HG02884 (cell line): ENCODE results near the gene MOCS3.

Source experiments
- ATAC-seq: cut with Tn5 transposase; IDR thresholded peaks from one replicate; pipeline ENCODE4 v1.9.1; 2021; ENCODE audit warnings: mild to moderate bottlenecking, moderate library complexity; ENCODE audit not compliant: unreplicated experiment

Gene MOCS3

DNA sequence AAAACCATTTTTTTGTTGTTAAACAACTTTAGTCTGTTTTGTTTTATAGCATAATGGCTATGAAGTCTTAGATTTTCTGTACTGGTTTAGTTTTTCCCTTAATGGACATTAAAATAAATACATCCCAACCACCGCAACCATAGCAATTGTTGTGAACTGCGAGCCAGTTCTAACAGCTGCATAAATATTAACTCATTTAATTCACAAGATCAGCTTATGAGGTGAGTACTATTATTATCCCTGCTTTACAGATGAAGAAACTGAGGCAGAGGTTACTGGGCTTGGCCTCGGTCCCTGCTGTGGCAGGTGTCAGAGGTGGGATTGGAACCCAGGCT, 23.1 kb downstream of the MOCS3 start:
- ATAC-seq = no peak

DNA sequence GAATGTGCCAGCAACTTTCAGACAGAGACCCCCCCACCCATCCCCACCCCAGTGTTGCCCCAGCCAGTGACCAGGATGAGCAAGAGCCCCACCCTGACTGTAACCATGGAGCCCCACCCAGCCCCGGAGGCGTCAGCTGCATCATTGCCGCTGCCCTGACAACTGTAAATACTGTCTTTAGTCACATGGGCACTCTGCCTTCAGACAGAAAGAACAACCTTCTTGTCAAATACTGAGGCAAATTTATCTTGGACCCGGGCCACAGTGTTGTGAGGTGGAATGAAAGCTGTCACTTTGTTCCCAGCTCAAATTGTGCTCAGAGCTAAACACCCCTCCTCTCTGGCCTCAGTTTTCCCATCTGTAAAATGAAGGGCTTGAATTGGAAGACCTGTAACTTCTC, 23.7 kb downstream of the MOCS3 start:
- ATAC-seq = no peak

DNA sequence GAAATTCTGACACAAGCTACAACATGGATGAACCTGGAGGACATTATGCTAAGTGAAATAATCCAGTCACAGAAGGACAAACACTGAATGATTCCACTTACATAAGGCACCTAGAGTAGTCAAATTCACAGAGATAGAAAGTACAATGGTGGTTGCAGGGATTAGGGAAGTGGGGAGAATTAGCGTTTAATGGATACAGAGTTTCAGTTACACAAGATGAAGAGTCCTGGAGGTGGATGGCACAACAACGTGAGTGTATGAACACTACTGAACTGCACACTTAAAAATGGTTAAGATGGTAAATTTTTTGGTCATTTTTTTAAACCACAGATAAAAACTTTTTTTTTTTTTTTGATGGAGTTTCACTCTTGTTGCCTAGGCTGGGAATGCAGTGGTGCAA, 24.7 kb downstream of the MOCS3 start:
- ATAC-seq = no peak

DNA sequence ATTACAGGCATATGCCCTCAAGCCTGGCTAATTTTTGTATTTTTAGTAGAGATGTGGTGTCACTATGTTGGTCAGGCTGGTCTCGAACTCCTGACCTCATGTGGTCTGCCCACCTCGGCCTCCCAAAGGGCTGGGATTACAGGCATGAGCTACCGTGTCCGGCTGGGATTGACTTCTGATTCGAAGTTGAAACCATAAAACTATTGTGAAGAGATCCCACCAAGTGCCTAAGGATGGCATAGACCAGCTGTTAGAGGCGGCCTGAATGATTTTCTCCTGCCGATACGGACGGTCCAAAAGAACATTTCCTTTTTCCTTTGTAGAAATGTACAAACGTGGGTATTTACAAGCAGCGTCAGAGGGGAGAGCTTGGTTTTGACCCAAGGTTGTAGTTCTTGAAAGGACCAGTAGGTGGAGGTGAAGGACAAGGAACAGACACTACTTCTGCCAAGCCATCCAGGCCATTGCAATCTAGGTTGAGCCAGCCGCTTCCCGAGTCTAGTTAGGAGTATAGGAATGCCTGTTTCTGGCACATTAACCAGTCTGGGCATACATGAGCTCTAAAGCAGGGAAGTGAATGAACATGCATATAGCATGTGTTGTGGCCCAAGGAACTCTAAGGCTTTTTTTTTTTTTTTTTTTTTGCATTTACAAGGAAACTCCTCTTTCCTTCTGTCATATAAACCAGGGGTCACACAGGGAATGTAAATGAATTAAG, 29.0 kb downstream of the MOCS3 start:
- ATAC-seq = no peak

DNA sequence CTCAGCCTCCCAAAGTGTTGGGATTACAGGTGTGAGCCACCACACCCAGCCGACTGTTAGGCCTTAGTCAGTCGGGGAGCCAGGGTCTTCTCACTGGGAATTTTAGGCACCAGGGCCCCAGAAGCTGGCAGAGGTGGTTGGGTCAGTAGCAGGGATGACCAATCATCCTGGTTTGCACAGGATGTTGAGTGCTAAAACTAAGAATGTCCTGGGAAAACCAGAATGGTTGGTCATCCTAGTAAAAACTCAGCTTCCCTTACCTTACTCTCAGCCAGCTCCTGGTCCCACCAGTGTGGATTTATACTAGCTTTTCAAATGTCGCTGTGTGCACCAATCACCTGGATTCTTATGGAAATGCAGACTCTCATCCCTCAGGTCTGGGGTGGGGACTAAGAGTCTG, 32.5 kb downstream of the MOCS3 start:
- ATAC-seq = no peak

DNA sequence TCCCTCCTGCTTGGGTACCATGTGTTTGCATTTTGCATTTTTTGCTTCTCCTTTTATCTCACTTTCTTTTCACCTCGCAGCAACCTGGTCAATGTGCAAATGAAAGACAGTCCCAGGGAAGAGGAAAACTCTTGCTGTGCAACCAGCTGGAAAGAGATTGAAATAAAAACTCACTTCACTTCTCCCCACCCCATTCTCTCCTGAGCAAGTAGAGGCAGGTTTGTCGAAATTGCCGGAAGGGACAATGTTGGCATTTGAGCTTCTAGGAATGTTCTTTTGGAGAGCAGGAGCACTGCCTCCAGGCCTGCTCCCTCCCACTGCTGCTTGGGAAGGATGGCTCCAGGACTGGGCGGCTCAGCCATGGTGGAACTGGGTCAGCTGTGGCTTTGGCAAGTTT, 33.7 kb downstream of the MOCS3 start:
- ATAC-seq = no peak

DNA sequence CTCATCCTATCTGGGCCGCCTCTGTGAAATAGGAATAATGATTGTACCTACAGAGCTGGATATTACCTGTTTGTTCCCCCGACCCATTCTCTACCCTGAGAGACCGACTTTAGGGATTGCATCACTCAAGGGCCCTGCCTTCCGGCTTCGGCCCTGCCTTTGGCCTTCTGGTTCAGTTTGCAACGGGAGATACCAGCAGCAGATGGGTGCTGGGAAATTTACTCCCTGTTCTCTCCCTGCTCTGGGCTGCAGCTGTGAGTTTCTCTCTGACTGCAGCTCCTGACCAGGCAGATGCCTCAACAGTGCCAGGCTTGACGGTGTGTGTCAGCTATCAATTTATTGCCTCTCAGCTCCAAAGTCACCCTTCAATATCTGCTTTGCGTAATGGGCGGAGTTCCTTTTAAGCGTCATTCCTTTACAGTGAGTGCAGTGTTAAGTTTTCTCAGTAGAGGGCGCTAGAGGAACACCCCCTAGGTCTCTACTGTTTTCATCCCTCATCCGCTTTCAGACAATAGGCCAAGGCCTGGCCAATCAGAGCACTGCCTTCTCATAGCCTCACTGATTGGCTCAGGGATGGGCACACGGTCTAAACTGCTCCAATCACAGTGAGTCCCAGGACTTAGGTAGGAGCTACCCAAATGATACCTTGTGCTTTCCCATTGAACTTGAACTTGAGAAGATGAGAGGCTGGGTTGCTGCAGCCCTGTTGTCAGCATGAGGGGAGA, 34.3 kb downstream of the MOCS3 start:
- peak; percentile 83 for ATAC-seq

DNA sequence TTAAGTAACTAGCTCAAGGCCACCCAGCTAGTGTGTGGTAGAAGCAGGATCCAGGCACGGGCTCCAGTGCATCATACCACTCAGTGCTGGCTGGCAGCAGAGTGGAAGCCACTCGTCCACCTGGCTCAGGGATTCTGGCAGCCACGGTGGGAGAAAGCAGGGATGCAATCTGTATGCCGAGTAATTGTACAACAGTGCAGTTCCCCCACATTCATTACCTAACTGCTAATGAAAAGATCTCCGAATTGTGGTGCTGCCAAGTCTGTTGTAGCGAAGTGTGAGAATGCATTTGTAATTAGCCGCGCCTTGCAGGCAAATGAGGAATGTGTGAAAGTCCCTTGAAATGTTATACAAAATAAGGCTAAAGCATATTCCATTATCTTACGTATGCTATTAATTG, 35.3 kb downstream of the MOCS3 start:
- ATAC-seq = no peak

DNA sequence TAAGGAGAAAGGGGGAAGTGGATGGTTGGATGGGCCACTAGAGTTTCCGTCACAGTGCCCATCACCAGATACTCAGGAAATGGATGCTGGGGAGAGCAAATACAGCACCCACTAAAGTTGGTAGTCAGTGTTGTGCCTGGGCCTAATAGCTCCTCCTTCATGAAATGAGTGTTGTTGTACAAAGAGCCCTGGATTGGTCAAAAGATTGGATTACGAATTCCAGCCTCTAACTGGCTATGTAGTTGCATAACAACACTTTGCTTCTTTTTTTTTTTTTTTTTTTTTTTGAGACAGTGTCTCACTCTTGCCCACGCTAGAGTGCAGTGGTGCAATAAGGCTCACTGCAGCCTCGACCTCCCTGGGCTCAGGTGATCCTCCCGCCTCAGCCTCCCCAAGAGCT, 36.9 kb downstream of the MOCS3 start:
- ATAC-seq = no peak

DNA sequence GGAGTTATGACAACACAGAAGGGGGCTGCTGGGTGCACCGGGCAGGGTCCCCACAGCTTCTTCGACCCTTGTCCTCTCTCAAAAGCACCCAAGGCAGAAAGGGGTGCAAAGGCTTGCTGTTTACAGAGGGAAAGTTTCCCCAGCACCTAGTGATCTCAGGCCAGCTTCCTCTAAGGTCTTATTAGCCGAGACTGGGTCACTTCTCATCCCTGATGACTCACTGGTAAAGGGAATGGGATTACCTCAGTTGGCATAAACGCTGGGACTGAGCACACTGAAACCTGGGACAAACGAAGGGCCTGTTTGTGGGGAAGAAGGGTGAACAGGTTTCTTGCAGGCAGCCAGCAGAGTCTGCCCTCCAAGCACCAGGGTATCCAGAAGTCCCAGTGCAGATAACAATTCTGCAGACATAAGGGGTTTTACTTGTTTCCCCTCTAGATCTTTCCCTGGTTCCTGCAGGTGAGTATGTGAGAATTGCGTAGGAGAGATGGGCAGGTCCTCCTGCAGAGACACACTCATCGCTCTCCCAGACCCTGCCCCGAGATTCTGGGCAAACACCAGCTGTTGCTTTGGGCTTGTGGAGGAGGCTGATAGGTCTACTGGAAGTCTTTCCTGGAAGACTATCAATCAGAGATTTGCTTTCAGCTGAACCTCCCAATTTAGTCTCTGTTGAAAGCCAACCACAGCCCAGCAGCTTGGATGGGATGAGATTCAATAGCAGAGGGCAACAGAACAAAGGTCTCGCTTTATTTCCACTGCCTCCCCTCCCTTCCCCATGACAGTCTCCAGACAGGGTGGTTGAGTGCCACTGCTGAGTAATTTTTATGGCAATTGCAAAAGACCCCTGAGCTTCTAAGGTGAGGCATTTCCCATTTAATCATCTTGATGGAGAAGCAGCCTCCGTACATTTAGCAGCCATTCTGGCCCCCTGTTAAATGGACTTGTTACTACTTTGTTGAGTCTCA, 38.6 kb downstream of the MOCS3 start:
- ATAC-seq = no peak

DNA sequence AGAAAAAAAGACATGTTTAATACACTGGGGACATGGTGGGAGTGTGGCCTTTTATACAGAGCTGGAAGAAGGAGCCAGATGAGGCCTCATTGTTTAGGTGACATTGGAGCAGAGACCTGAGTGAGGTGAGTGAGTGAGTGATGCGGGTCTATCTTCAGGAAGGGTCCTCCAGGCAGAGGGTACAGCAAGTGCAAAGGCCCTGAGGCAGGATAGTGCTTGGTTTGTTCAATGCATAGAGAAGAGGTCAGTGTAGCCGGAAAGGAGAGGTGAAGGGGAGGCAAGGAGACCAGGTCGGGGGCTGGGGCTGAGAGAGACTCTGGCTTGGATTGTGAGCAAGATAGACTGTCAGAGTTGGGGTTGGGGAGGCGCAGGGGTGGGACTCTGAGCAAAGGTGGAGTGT, 40.7 kb downstream of the MOCS3 start:
- no peak for ATAC-seq

DNA sequence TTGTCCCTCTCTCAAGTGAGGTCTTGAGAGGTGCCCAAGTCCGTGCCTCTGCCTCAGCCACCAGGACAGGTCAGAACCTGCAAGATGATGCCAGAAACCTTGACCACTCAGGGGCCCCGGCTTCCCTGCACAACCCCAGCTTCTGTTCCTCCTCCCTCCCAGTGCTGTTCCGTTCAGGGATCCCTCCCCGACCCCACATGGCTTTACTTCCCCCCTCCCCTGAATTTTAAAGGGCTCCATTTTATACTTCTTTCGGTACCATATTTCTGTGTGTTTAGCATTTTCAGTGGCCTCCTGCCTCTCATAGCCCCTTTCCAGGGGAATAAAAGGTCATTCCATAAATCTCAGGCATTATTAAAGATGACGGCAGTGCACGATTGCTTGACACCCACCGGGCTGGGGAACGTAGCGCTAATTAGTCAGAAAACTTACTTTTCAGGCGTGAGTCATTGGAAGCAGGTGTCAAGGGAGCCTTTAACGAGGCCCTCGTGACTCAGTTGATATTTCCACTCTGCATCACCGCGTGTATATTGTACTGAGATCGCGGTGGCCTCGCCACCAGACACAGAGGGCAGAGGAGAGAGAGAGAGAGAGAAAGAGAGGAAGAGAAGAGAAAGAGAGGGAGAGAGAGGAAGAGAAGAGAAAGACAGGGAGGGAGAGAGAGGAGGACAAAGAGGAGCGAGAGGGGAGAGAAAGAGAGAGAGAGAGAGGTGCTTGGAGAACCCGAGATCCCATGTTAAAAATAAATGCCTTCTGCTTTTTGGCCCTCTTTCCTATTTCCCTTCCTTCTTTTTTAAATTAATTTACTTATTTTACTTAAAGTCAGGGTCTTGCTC, 43.0 kb downstream of the MOCS3 start:
- no peak for ATAC-seq

DNA sequence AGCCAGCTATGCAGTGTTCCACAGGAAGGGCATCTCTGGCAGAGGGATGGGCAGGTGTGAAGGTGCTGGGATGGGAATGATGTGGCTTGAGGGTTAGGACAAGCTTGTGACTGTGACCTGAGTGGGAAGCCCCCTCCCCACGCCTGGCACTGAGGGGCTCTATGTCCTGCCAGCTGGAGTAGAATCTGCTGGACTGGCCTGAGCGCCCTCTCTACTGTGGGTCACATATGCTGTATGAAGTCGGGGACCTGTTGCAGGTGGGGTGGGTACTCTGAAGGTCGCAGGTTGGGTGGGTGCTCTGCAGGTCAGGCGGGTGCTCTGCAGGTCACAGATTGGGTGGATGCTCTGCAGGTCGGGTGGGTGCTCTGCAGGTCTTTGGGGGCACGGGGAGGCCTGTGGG, 44.0 kb downstream of the MOCS3 start:
- ATAC-seq = no peak

DNA sequence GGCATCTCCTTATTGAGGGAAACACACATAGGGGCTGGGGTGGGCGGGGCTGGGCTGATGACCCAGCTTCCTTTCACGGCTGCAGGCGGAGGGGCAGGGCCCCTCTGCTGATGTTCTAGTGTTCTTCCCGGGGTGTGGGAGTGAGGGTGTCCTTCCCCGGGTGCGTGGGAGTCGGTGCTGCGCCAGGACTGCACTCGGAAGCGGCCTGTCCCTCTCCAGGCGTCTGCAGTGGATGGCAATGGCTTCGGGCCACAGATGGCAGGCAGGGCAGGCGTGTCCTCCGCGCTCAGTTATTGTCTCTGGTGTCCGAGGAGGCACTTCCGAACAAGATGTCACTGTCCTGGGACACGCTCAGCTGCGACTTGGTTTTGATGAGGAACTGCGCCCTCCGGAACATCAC, 45.1 kb downstream of the MOCS3 start:
- no peak for ATAC-seq

DNA sequence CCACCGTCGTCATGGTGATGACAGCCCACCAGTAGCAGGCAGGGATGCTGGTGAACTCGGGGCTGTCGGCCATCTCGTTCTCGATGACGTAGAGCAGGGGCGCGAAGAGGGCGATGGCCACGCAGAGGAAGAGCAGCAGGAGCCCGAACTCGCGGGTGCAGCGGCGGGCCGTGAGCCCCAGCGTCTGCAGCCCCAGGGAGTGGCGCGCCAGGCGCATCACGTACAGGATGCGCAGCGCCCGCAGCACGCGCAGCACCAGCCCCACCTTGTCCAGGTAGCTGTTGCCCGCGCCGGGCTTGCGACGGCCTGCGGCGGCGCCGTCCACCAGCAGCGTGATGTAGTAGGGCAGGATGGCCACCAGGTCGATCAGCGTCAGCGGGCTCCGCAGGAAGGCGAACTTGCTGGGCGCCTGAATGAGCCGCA, 45.7 kb downstream of the MOCS3 start:
- ATAC-seq = no peak

DNA sequence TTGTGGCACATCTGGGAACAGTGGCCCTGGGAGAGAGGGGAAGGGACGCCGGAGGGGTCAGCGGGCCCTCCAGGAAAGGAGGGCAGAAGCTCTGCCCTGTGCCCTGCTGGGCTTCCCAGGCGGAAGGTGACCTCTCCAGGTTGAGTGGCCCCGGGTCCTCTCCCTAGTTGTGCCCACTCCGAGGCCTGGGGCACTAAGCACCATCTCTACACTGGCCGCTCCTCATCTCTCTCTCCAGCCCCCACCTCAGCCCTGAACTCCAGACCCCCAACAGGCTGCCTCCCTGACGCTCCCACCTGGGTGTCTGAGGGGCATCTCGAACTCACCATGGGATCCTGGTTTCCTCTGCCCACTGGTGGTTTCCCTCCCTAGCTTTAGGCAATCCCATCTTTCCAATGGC, 46.2 kb downstream of the MOCS3 start:
- no peak for ATAC-seq

DNA sequence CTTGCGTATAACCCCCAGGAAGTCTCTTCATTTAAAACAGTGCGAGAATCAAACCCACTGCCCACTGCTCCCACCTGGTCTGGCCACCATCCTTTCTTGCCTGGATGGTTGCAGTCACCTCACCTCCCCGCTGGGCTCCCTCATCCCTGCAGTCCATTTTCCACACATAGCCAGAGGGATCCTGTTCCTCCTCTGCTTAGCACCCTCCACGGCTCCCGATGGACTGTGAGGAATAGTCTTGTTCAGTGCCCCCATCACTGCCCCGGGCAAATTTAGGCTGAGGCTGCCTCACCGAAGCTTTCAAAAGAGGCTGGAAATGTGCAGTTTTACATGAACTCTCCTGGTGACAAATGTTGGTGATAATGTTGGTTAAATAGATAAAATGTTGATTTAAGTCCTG, 46.6 kb downstream of the MOCS3 start:
- no peak for ATAC-seq

DNA sequence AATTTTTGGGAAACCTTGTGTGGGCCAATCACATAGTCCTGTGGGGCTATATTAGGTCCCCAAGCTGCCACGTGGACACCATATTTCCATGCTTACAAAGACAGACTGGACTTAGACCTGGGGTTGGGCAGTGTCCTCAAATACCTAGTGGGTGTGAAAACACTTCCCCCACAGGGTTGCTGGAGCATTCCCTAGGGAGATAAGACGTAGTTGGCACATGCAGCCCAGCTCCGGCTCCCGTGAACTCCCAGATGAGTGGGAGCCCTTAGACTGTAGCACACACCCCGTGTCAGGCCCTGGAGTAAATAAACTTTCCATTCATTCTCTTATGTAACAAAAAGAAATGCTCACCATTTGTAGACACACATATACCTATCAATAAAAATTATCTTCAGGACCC, 50.1 kb downstream of the MOCS3 start:
- no peak for ATAC-seq

DNA sequence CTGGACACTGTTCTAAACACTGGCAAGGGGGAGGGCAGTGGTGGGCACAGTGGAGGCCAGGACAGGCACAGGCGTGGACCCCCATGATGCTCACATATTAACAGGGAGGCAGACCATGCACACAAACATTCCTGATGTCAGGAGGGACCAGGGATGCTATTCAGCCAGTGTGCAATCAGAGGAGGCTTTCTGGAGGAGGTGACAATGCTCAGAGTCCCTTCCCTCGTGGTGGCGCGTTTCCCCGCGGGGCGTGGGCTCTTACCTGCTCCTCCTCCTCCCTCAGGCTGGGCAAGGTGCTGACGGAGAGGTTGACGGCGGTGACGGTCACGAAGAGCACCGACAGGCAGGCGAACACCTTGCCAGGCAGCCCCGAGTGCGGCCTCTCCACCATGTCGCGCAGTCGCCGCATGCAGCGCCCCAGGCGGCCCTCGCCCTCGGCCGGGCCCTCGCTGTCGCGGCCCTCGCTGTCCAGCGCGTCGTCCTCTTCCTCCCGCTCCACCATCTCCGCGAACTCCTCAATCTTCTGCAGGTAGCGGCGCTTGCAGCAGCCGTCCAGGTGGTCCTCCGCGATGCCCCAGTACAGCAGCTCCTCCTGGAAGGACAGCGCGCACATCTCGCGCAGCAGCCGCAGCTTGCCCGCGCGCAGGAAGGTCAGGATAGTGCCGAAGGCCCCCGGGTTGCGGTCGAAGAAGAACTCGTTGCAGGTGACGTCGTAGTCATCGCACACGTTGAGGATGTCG, 50.9 kb downstream of the MOCS3 start:
- no peak for ATAC-seq

DNA sequence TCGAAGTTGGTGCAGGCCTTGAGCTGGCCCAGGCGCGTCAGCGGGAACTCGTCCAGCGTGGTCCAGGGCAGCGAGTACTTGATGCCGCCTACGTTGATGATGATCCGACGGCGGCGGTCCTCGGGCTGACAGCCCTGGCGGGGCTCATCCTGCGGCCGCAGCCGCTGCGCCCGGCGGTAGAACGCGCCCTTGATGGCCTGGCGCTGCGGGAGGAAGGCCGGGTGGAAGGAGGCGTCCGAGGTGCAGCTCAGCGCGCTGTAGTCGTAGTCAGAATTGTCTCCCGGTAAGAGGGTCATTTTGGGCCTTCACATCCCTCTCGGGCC, 51.4 kb downstream of the MOCS3 start:
- ATAC-seq = no peak
